ENCODE data around the gene LRP1B.

The LRP1B gene

GRCh38 chr2:140865837-140866236, 1265.0 kb downstream of the LRP1B start:
- no peak for DNase-seq

GRCh38 chr2:140863713-140864112, 1267.1 kb downstream of the LRP1B start:
- DNase-seq = no peak

- no peak for DNase-seq
These were observed 1268.6 kb downstream of the LRP1B start for GRCh38 chr2:140862181-140862580.

GRCh38 chr2:140861666-140862065, 1269.2 kb downstream of the LRP1B start:
- DNase-seq = no peak

- no peak for DNase-seq
These were observed 1275.3 kb downstream of the LRP1B start for GRCh38 chr2:140855471-140855870.

- no peak for DNase-seq
These were observed 1279.4 kb downstream of the LRP1B start for GRCh38 chr2:140851258-140851981.

- DNase-seq = no peak
These were observed 1287.6 kb downstream of the LRP1B start for GRCh38 chr2:140843186-140843585.

GRCh38 chr2:140842110-140842509, 1288.7 kb downstream of the LRP1B start:
- DNase-seq = no peak

GRCh38 chr2:140841141-140841540, 1289.7 kb downstream of the LRP1B start:
- no peak for DNase-seq

- DNase-seq = no peak
These were observed 1294.0 kb downstream of the LRP1B start for GRCh38 chr2:140836826-140837225.

GRCh38 chr2:140835079-140835478, 1295.7 kb downstream of the LRP1B start:
- DNase-seq = no peak

GRCh38 chr2:140814141-140814540, 1316.7 kb downstream of the LRP1B start:
- no peak for DNase-seq

- no peak for DNase-seq
These were observed 1322.0 kb downstream of the LRP1B start for GRCh38 chr2:140808820-140809219.

GRCh38 chr2:140808211-140808610, 1322.6 kb downstream of the LRP1B start:
- no peak for DNase-seq

GRCh38 chr2:140804700-140805260, 1326.0 kb downstream of the LRP1B start:
- DNase-seq = no peak

GRCh38 chr2:140801311-140801710, 1329.5 kb downstream of the LRP1B start:
- DNase-seq = no peak

- no peak for DNase-seq
These were observed 1333.1 kb downstream of the LRP1B start for GRCh38 chr2:140797718-140798117.

- DNase-seq = no peak
These were observed 1339.0 kb downstream of the LRP1B start for GRCh38 chr2:140791802-140792201.

- DNase-seq = no peak
These were observed 1344.2 kb downstream of the LRP1B start for GRCh38 chr2:140786585-140786984.

GRCh38 chr2:140775411-140775810, 1355.4 kb downstream of the LRP1B start:
- no peak for DNase-seq

GRCh38 chr2:140770645-140771044, 1360.2 kb downstream of the LRP1B start:
- DNase-seq = no peak

- no peak for DNase-seq
These were observed 1369.0 kb downstream of the LRP1B start for GRCh38 chr2:140761807-140762206.

GRCh38 chr2:140759426-140760156, 1371.2 kb downstream of the LRP1B start:
- no peak for DNase-seq

- DNase-seq = no peak
These were observed 1383.2 kb downstream of the LRP1B start for GRCh38 chr2:140747665-140748064.

Data from stimulated activated CD4-positive, alpha-beta T cell treated with anti-CD3 and anti-CD28 coated beads, Interleukin-4, amount 100 ng/mL, for 1 hour (primary cell).